ENCODE measurements around the gene SNTG2.

GRCh38 chr2:1265454-1265853 lies 314.8 kb downstream of the SNTG2 start:
- TF ChIP-seq CTCF (conservative IDR thresholded peaks at IDR 0.05; ENCODE audit: low read length) (no peak), EZH2phosphoT487 (IDR thresholded peaks at IDR 0.05; ENCODE audit: borderline replicate concordance) (no peak)
